ENCODE data around the gene MGA.

MGA gene

DNA sequence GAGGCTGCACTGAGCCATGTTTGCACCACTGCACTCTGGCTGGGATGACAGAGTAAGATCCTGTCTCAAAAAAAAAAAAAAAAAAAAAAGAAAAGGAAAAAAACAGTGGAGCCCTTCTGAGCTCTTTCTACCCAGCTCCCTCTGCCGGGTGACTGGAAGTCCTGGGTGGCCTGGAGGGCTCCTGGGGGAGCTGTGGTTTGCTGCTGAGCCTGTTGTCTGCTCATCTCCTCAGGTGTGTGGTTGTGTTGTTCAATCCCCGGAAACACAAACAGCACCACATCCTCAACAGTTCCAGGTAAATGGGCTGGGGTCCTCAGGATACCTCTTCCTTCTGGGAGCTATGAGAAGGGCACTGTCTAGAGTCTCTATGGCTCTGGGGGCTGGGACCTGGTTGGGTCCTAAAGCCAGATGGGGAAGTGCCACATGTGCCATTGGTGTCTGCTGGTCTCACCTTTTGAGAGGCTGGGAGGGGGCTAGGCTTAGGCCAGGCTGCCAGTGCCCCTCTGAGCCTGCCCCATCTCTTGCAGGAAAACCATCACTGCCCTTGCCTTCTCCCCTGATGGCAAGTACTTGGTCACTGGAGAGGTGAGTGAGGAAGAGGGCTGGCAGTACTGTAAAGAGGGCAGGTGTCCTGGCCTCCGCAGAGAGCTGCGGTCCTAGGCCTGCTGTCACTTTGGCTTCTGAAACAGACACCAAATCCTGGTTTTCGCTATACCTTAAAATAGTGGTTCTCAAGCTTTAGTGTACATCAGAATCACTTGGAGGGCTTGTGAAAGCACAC, 150.6 kb downstream of the MGA start:
- DNase-seq = no peak

DNA sequence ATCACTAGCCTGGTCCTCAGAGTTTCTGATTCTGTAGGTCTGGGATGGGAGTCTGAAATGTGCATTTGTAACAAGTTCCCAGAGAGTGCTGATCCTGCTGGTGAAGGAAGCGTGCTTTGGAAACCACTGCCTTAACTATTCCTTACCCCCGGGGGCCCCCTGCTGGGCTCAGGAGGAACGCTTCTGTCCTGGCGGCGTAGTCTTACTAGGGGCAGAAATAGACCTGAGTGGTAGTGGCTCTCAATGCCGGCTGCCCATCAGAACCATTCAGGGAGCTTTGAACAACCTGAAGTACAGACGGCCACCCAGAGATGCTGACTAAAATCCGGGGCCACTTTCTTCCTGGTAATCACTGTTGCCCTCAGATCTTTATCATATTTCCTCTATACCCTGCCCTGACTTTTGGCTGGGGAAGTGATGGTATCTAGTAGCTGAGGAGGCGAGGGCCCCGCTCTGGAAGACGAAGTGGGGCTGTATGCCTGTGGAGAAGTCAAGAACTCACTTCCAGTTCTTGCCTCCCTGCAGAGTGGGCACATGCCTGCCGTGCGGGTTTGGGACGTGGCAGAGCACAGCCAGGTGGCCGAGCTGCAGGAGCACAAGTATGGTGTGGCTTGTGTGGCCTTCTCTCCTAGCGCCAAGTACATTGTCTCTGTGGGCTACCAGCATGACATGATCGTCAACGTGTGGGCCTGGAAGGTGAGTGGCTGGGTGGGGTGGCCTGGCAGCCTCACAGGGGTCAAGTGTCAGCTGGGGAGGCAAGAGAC, 151.4 kb downstream of the MGA start:
- peak; percentile 68 to 72 for DNase-seq

DNA sequence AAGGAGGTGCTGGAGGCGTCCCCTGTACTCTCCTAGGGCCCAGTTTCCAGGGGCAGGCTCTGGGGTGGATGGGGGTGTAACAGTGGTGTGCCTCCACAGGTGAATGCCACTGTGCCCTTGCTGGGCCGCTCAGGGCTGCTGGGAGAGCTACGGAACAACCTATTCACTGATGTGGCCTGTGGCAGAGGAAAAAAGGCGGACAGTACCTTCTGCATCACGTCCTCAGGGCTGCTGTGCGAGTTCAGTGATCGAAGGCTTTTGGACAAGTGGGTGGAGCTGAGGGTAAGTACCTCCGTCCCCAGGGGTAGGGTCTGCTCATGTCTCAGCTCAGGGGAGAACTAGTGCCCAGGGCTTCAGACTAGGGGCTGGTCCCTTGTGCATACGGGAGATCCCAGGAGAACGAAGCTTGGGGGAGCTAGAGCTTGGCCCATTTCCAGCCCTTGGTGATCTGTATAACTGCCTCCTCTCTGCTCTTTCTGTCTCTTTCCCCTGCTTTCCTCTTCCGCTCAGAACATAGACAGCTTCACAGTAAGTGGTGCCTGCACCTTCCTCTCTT, 152.7 kb downstream of the MGA start:
- no peak for DNase-seq

DNA sequence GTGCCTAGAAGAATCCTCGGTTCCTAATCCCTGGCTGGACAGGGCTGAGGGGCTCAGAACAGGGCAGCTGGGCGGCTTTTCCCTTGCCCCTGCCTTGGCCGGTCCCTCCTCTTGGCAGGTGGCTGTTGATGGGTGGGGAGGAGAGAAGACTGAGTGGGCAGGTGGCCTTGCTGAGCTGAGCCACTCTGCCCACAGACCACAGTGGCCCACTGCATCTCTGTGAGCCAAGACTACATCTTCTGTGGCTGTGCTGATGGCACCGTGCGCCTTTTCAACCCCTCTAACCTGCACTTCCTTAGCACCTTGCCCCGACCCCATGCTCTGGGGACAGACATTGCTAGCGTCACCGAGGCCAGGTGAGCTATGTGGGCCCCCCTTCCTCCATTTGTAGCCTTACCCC, 153.2 kb downstream of the MGA start:
- no peak for DNase-seq

DNA sequence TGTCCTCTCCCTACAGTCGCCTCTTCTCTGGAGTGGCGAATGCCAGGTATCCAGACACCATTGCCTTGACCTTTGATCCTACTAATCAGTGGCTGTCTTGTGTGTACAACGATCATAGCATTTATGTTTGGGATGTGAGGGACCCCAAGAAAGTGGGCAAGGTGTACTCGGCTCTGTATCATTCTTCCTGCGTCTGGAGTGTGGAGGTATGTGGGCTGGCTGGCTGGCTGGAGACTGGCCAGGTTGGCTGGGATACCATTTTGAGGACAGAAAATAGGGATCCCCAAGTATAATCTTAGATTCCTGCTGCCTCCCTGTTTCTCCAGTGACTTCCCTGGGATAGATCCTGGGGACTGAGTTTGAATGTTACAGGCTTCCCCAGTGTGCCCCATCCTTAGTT, 154.3 kb downstream of the MGA start:
- no peak for DNase-seq

DNA sequence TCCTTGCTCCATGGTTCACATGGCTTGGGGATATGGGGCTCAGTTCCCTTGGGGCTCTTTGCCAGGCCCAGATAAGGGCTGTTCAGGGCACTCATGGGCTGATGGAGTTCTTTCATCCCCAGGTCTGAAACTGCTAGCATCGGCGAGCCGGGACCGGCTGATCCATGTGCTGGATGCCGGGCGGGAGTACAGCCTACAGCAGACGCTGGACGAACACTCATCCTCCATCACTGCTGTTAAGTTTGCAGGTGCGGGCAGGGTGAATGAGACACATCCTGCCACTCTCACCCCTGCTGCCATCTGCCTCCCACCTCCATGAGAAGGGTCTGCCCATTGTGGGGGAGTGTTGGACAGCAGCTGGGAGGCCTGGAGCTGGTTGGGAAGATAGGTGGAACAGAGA, 156.6 kb downstream of the MGA start:
- no peak for DNase-seq

DNA sequence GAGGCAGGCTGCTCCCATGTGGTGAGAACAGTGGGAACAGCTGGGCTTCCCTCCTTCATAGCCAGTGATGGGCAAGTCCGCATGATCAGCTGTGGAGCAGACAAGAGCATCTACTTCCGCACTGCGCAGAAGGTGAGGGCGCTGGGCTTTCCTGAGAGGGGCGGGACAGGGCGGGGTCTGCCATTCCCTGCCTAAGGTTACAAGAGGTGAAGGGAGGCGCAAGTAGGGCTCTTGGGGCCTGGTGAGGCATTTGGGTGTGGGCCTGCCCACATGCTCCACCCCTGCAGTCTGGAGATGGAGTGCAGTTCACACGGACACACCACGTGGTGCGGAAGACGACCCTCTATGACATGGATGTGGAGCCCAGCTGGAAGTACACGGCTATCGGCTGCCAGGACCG, 157.1 kb downstream of the MGA start:
- DNase-seq = no peak

DNA sequence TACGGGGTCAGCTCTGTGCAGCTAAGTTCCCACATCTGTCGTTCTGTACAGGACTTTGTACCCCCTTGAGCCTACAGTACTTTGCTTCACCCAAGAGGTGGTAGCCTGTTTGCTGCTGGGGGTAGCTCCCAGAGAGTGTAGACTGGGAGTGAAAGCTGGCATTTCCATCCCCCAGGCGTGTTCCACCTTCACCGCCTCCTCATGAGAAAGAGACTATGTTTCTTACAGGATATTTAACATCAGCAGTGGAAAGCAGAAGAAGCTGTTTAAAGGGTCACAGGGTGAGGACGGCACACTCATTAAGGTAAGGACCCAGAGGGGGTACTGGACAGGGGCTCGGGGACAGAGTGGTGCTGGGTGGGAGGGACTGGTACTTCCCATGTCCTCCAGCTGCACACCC, 157.6 kb downstream of the MGA start:
- DNase-seq = no peak

DNA sequence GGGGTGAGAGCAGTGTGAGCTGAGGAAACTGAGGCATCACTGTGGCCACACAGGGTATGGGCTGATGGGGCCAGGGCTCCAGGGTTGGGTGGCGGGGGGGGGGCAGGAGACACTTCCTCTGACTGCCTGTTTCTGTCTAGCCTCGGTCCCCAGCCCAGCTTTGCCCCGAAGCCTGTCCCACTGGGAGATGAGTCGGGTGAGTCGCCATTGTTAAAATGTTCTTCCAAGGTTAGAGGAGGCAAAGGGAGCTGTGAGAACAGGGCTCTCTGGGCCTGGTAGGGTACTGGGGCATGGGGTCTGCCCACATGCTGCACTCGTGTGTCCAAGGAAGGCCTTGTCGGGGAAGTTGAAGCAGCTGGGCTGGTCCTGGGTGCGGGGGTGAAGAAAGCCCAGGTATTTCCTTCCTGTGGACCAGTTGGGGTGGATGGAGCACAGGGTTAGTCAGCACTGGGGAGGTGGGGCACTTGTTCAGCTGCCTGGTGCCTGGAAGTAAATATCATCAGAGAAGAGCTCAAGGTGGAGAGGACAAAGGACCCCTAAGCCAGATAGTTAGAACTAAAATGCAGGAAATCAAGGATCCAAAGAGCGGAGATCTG, 159.3 kb downstream of the MGA start:
- DNase-seq = no peak

DNA sequence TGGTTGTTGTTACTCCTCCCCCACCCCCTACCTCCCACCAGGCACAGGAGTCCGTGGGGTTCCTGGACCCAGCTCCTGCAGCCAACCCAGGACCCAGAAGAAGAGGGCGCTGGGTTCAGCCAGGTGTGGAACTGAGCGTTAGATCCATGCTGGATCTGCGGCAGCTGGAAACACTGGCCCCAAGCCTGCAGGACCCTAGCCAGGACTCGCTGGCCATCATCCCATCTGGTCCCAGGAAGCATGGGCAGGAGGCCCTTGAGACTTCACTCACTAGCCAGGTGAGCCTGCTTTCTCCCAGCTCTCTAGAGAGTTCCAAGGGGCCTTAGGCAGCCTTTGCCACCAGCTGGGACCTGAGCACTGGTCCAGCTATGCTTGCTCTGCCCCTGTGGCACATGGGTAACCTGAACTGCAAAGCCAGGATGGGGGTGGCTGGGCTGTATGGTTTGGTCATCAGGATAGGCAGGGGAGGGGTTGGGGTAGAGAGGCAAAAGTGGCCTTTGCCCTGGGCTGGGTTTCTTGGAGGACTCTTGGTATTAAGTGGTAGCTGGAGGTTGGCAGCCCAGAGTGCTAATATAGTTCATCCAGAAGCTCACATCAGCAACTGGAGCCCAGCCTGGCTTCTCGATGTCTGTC, 160.7 kb downstream of the MGA start:
- DNase-seq = no peak

DNA sequence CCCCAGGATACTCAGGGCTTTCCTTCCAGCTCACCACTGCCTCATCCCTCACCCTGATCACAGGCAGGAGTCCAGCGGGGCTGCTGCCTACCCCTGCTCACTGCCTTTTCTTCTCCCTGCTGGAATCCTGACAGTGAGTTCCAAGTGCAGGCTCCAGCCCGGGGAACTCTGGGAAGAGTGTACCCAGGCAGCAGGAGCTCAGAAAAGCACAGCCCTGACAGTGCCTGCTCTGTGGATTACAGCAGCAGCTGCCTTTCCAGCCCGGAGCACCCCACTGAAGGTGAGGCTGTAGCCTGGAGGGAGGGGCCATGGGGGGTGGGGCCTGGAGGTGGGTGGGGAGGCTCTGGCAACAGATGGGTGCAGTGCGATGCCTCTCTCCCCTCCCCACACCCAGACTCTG, 161.6 kb downstream of the MGA start:
- DNase-seq = no peak

DNA sequence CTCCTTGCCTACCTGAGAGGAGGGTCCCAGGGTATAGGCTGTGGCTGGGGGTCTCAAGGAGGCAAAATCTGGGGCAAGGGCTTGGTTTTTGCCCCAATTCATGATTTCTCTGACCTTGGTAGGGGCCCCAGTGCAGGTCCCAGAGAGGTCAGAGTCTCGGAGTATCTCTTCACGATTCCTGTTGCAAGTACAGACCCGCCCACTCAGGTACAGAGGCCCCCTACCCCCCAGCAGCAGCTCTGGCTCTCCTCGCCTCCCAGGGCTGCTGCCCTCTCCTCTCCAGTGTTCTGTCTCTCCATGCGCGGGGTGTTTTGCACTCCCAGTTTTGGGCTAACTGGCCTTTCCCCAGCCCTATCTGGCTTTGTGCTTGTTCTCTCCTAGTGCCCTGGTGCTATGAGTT, 162.3 kb downstream of the MGA start:
- no peak for DNase-seq

All from activated CD4-positive, alpha-beta T cell treated with anti-CD3 and anti-CD28 coated beads, Interleukin-2, amount 50 U/mL, for 4 hours (primary cell).